NCI-H2227 (cell line): ENCODE measurements around the gene AXDND1.

Source experiments
- DNase-seq: peaks from one replicate; lab custom pipeline; 2025; ENCODE audit not compliant: unreplicated experiment; lab: John Stamatoyannopoulos, UW

AXDND1 gene

GRCh38 chr1:179550746-179551682 is 185.2 kb downstream of the AXDND1 start:
- DNase-seq = no peak

- DNase-seq = no peak
Observed at GRCh38 chr1:179554427-179554826, 188.7 kb downstream of the AXDND1 start.

DNA sequence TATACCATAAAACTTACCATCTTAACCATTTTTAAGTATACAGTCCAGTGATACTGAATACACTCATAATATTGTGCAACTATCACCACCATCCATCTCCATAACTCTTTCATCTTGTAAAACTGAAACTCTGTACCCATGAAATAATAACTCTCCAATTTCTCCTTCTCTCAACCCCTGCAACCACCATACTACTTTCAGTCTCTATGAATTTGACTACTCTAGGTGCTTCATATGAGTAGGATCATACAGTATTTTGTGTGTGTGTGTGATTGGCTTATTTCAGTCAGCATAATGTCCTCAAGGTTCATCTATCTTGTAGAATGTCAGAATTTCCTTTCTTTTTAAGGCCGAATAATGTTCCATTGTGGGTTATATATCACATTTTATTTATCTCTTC is 192.3 kb downstream of the AXDND1 start:
- DNase-seq = no peak

- DNase-seq = peak; percentile 8
Observed at GRCh38 chr1:179575497-179576314, 209.9 kb downstream of the AXDND1 start, which contains the start of gene NPHS2. Gene NPHS2 (minus strand): TSS chr1:179575948. CDS start chr1:179575864, 84 bp downstream.

DNA sequence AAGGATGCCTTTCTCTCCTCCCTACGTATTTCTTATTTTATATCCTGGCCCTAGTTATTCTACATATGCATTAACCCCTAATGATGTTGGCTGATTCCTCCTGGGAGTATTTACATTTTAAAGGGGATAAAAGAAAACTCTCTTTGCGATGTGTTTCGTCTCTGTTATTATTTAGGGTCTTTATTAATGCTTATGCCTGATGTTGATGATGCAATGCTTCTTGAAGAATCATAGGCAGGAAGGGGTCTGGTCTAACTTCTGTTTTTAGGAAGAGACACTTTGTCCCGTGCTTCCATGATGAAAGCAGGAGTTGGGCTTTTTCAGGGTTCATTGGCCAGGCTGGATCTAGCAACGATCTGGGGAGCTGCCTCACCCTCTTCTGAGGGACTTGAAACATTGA is 210.7 kb downstream of the AXDND1 start:
- DNase-seq = no peak

DNA sequence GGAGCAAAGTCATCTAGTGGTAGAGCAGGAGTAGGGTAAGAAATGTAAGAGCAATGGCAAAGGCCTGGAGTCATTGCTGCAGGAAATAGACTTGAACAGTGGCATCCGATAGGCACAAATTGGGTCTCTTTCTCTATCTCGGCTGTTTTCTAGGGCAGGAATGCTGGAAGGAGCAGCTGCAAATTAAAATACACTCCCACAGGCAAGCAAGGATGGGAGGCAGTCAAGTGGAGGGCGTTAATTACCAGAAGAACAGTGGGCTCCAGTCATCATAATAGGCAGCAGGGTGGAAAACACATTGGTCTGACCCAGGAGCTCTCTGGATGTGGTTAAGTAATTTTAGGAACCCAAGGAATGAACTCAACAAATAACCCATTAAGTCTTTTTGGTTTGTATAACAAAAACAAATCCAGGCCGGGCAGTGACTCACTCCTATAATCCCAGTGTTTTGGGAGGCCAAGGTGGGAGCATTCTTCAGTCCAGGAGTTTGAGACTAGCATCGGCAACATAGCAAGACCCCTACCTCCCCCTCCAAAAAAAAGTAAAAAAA is 218.1 kb downstream of the AXDND1 start:
- no peak for DNase-seq

DNA sequence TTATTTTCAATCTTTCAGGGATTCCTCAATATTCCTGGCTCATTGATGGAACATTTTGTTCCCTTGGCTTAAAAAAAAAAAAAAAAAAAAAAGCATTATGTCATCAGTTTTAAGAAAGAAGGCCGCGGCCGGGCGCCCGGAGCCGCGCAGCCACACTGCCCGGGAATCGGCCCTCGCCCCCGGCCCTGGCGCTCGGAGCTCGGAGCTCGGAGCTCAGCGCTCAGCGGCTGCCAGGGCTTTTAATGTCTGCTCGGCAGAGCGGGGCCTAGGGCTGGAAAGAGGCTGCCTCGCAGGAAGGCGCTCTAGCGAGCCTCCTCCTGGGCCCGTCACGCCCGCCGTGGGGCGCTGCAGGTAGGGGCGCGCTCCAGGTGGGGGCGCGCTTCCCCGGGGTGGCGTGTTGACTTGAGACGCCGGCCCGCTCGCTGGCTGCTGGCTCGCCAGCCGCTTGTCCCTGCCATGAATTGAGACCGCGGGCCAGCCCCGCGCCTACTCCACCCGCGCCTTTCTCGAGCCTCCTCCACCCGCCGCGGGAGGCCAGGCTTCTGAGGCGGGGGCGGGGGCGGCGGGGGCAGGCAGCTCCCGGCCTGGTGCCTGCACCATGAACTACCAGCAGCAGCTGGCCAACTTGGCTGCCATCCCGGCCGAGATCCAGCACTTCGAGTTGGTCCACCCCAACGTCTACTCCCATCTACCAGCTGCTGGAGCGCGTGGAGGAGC is 220.5 kb downstream of the AXDND1 start:
- DNase-seq = peak; percentile 79

- DNase-seq = no peak
Observed at GRCh38 chr1:179587336-179587735, 221.6 kb downstream of the AXDND1 start.

GRCh38 chr1:179588425-179589024 is 222.8 kb downstream of the AXDND1 start:
- DNase-seq = no peak

GRCh38 chr1:179589509-179589908 is 223.7 kb downstream of the AXDND1 start:
- DNase-seq = no peak

DNA sequence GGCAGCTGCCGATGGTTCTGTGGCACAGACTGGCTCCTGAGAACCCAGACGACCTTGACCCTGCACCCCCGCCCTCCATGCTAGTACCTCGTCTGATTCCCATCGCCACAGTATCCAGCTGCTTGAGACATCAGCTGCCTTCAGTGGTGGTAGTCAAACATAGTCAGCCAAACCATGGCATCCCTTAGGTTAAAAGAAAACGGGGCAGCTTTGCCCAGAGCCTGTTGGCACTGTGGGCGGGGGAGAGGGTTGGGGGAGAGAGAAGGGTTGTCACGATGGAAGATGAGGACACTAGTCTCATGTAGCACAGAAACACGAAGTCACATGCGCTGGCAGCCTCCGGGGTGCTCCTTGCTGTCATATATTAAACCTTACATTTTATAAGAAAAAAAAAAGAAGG is 224.9 kb downstream of the AXDND1 start:
- DNase-seq = no peak

DNA sequence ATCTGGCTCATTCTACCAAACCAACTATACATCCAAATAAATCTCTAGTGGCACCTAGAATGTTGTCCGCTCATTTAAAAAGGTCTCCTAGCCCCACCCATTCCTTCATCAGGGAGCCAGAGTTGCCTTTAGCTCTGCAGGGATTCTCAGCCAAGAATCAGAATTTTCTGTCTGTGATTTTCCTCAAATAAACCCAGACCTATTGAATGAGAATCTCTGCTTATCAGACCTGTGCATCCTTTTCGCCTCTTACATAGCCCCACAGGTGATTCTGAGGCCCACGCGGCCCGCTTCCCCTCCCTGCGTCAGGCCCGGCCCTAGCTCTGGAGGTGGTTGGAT is 225.5 kb downstream of the AXDND1 start:
- no peak for DNase-seq

DNA sequence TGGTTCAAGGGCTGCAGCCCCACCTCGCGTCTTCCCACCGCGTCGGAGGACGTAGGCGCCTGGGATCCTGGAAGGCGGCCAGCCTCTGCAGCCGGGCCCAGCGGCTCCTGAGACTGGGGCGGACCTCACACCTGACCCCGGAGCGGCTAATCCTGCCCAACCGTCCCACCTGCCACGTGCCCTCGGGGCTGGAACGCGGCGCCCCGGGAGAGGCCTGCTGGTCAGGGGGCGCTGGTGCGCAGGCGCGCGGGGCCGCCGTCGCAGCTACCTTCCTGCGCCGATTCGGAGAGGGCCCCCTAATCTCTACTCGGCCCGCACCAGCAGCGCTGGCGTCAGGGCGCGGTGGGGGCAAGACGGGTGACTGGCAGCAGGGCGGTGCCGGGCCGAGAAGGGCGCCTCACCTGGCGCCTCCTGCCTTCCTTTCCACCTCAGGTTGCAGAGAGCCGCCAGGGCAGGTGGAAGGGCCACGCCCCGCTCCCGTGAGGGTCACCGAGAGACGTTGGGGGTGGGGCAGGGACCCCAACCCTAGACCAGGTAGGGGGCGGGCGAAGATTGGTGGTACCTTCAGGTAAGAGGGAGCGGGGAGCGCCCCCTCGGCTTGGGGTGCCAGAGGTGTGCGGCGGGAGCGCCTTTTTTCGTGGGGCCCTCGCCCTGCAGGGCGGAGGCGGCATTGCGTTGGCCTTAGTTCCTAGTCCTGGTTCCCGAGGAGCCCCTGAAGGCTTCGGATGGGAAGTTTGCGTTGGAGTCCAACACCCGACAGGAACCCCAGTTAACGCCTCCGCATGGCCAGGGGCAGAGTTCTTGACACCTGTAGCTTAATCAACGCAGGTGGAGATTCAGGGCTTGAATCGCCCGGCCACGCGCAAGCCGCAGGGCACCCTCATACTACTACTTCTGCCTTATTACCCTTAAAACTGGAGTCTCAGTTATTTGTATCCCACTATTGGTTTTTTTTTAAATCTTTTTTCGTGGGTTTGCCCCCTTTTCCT is 226.1 kb downstream of the AXDND1 start, which contains the start of gene TDRD5:
TSS of gene TDRD5 (plus strand) at position 241 of the 989 bp plus-strand sequence. CDS start 784 bp downstream, outside the sequence.
- peak; percentile 37 for DNase-seq

- DNase-seq = no peak
Observed at GRCh38 chr1:179598631-179599030, 232.9 kb downstream of the AXDND1 start.

- DNase-seq = peak; percentile 45
Observed at GRCh38 chr1:179599623-179600249, 234.0 kb downstream of the AXDND1 start.

GRCh38 chr1:179601093-179601492 is 235.3 kb downstream of the AXDND1 start:
- DNase-seq = no peak
